Measurements from ENCODE around the gene KAT2B. TPM values are rescaled to one million over a fixed set of nuclear protein-coding genes. Genes with fewer than 3 reads are reported as not detected.

The KAT2B gene
- total and polyA plus RNA-seq, 2 of the 8 experiments (the other 6 are each of a cell fraction or from before 2014, with no cell fraction given): 0.24 to 0.91 TPM

DNA sequence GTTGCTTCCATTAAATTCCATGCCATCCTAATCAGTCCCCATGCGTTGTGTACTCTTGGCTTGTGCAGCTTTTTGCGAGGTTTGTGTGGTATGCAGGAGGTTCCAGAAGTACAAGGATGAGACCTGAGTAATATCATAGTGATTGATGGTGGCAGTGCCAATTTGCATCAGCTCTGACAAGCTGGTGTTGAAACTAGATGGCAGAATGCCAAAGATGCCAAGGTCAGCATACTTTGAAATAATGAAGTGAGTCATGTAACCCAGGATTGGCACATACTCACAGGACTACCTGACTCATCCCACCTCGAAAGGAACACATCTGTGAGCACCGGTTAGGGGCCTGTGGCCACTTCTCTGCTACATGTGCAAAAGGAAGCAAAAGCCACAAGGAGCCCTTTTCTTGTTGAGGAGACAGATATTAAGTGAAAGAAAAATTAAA is 14.3 kb downstream of the KAT2B start:
- WGBS, 2 experiments (ENCODE audit: extremely low coverage in 1 of 2, insufficient coverage in 1 of 2, insufficient read length in 1 of 2, insufficient replicate concordance in 2 of 2, low coverage in 1 of 2, low lambda C conversion rate in 2 of 2, missing lambda C conversion rate in 1 of 2): 86% methylated on average over 4 of the region's 4 CpGs; no CpG with 5 or more reads in 1 of the 2 experiments
- Histone ChIP-seq H3K79me1 (ENCODE audit: low read depth, low read length) (no peaks in the 10 kb centered on the region), H2BK15ac (ENCODE audit: low read length) (no peak overlapping the region), H3K27me3 (replicated peaks in 1 of 4; ENCODE audit: control insufficient read depth in 3 of 4, extremely low read depth in 1 of 4, insufficient read depth in 3 of 4, low read length in 3 of 4) (no peaks in the 10 kb centered on the region), H3K9me3 (ENCODE audit: insufficient read depth in 2 of 2, low read depth in 1 of 2, low read length in 1 of 2) (no peaks in the 10 kb centered on the region), H3K79me2 (ENCODE audit: control insufficient read depth in 1 of 2, insufficient read depth in 2 of 2, low read length in 2 of 2) (no peaks in the 10 kb centered on the region), H2BK120ac (replicated peaks; ENCODE audit: low read depth, low read length) (no peak overlapping the region), H3K23ac (ENCODE audit: insufficient read length) (no peak overlapping the region), H4K8ac (ENCODE audit: extremely low read depth, insufficient read depth, low read length) (no peak overlapping the region), H3K36me3 (ENCODE audit: control insufficient read depth in 2 of 4, insufficient read depth in 4 of 4, low read length in 3 of 4) (no peaks in the 10 kb centered on the region), H3K4me2 (ENCODE audit: insufficient read depth in 1 of 2, low read depth in 2 of 2, low read length in 2 of 2) (no peak overlapping the region), H3K14ac (ENCODE audit: insufficient read length) (no peak overlapping the region), H3K9ac (replicated peaks in 1 of 4; ENCODE audit: extremely low read depth in 1 of 4, low read depth in 3 of 4, low read length in 3 of 4) (no peak overlapping the region), H3K23me2 (ENCODE audit: low read depth, low read length) (peaks cover 2% of the 10 kb centered on the region; the same call in 1 of the 2 replicates), H4K5ac (ENCODE audit: insufficient read length, low read depth, low read length) (no peak overlapping the region), H2BK5ac (ENCODE audit: low read depth, low read length) (no peak overlapping the region), H2AFZ (ENCODE audit: low read length) (no peak overlapping the region), H2BK12ac (ENCODE audit: low read depth, low read length) (no peak overlapping the region), H4K20me1 (replicated peaks in 1 of 2; ENCODE audit: control insufficient read depth in 1 of 2, insufficient read depth in 2 of 2, low read length in 2 of 2) (no peaks in the 10 kb centered on the region), H4K91ac (replicated peaks; ENCODE audit: insufficient read length, low read length) (no peak overlapping the region), H3K18ac (ENCODE audit: extremely low read depth, low read length) (no peak overlapping the region), H3K4ac (replicated peaks; ENCODE audit: insufficient read length, low read depth, low read length) (no peak overlapping the region), H2AK5ac (ENCODE audit: low read depth, low read length) (no peak overlapping the region), H3K4me3 (ENCODE audit: extremely low read depth in 1 of 4, insufficient read depth in 2 of 4, low read depth in 3 of 4, low read length in 4 of 4) (no peak overlapping the region), H3K27ac (ENCODE audit: low read depth, low read length) (no peak overlapping the region), H3K56ac (replicated peaks; ENCODE audit: insufficient read length, low read depth, low read length) (no peak overlapping the region), H2BK20ac (ENCODE audit: low read length) (no peak overlapping the region), H3K4me1 (replicated peaks in 1 of 4; ENCODE audit: control insufficient read depth in 3 of 4, insufficient read depth in 4 of 4, low read length in 3 of 4) (peaks cover 0 to 2% (median 0%) of the 10 kb centered on the region in 4 experiments; a peak in 1 of 7 replicates)
- no peak for DNase-seq (ENCODE audit: low read depth in 1 of 2, low spot score in 2 of 2)
- no peak for FAIRE-seq
- CTCF ChIA-PET (ENCODE audit: partially characterized antibody): interaction anchor here (1.5 kb wide), 1 partner anchor 116 kb away, joined by 3 read pairs; no protein-coding TSS in a partner anchor
- POLR2A ChIA-PET (ENCODE audit: partially characterized antibody): no interaction called here
- no peak for TF ChIP-seq SP2 (IDR thresholded peaks at IDR 0.05; ENCODE audit: low read length)
- no peak for TF ChIP-seq POLR2A (IDR thresholded peaks at IDR 0.05; ENCODE audit: control extremely low read depth in 1 of 2, low read depth in 2 of 2, low read length in 2 of 2)
- TF ChIP-seq CTBP2 (IDR thresholded peaks at IDR 0.05; ENCODE audit: borderline replicate concordance, insufficient read depth, insufficient read length, low read length): no peak
